Testis (tissue), 3 donors: ENCODE results near the gene DCDC2C. TPM values are rescaled to one million over a fixed set of nuclear protein-coding genes. Genes with fewer than 3 reads are reported as not detected.

ENCODE experiments used
- DNase-seq: peaks from one replicate; pipeline ENCODE4 v3.0.0-alpha.2; 2019
- H3K27ac ChIP-seq, 2 donors: fragments of 200-600 bp; sonication (generic); one replicate each; pipeline ENCODE4 v1.5.1; 2019
- H3K27me3 ChIP-seq: fragments of 200-600 bp; sonication (generic); one replicate; pipeline ENCODE4 v1.5.1; 2019
- H3K36me3 ChIP-seq: fragments of 200-600 bp; sonication (generic); one replicate; pipeline ENCODE4 v1.5.1; 2017; ENCODE audit warnings: low read depth; ENCODE audit errors: missing control alignments
- H3K4me1 ChIP-seq: fragments of 200-600 bp; sonication (generic); one replicate; pipeline ENCODE4 v1.5.1; 2019
- H3K4me3 ChIP-seq, 2 donors: fragments of 200-600 bp; sonication (generic); one replicate each; pipeline ENCODE4 v1.5.1; 2017 to 2019
- H3K9me3 ChIP-seq: fragments of 200-600 bp; sonication (generic); one replicate; pipeline ENCODE4 v1.5.1; 2017
- CTCF ChIP-seq, 3 experiments: fragments of 450-650 bp in 2 of 3; fragments of 200-600 bp in 1 of 3; sonication (generic) in 1 of 3; IDR thresholded peaks; one replicate each; pipeline ENCODE4 v1.5.1; 2016 to 2019; ENCODE audit warnings: antibody characterized with exemption in 3 of 3, mild to moderate bottlenecking in 2 of 3, moderate library complexity in 1 of 3
- POLR2A ChIP-seq: fragments of 450-650 bp; IDR thresholded peaks from one replicate; pipeline ENCODE4 v1.6.1; 2017; ENCODE audit warnings: antibody characterized with exemption, mild to moderate bottlenecking, moderate library complexity
- WGBS, 2 donors: methylation state at CpG; one replicate each; pipeline ENCODE4 v1.1.5; 2018; 5-methylcytosine and 5-hydroxymethylcytosine counted together
- intact Hi-C: fragments of 100-400 bp; cut with DNase I; formaldehyde crosslinking; loops from one replicate; pipeline ENCODE4 v1.15.1; 2023; ENCODE audit warnings: low total_unique reads
- polyA plus RNA-seq: library from polyadenylated mRNA; stranded (reverse); fragments of 350-450 nt; fragmentation: Illumina TruSeq; extraction: RNeasy Lipid Tissue Mini Kit (QIAGEN cat#74804); gene quantifications from one replicate; pipeline ENCODE4 v1.2.3, GENCODE V29; 2014; ENCODE audit warnings: low read depth, low replicate concordance; ENCODE audit not compliant: insufficient read depth
- total RNA-seq, 2 donors: library from RNA; depleted of rRNA; stranded (reverse); fragments of >200 nt; gene quantifications; one replicate each; pipeline ENCODE4 v1.2.3, GENCODE V29; 2016

Gene DCDC2C
- total and polyA plus RNA-seq, 3 donors from 2014 or later = 9.9 to 12.1 (median 10.6) TPM

GRCh38 chr2:3864943-3865865, 161.8 kb downstream of the DCDC2C start:
- DNase-seq = no peak
- 68 to 71% methylated on average over 10 to 16 of the region's 16 CpGs for WGBS, 2 donors
- intact Hi-C loops = no loop called here

DNA sequence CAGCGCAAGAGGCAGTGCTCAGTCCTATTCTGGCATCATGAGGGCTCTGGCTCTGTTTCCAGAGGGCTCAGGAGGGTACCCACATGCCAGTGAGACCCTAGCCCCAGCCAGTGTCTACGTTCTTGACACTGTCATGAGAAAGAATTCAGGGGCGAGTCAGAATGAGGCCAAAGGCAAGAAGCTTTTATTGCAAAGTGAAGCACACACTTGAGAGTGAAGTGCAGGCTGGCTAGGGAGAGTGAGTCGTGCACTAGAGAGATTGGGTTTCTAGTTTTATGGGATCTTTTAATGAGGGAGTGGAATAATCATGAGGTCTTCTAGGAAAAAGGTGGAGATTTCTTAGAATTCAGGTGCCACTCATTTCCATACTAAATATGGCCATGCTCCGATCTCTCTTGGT, 164.1 kb downstream of the DCDC2C start:
- H3K9me3 ChIP-seq = no peaks in the 10 kb centered on the region
- H3K4me3 ChIP-seq = no peak overlapping the region
- no peaks in the 10 kb centered on the region for H3K27me3 ChIP-seq
- no peaks in the 10 kb centered on the region for H3K4me1 ChIP-seq
- TF ChIP-seq POLR2A (no peak), CTCF (IDR thresholded peaks at IDR 0.05) (no peak)
- 83 to 89% methylated on average over 5 of the region's 5 CpGs for WGBS, 2 donors
- intact Hi-C loops = no loop called here
- no peaks in the 10 kb centered on the region for H3K36me3 ChIP-seq
- DNase-seq = no peak
- no peak overlapping the region for H3K27ac ChIP-seq

More at GRCh38 chr2:3864943-3865865, 161.8 kb downstream of the DCDC2C start:
- TF ChIP-seq POLR2A (no peak), CTCF (IDR thresholded peaks at IDR 0.05) (no peak)
- no peaks in the 10 kb centered on the region for H3K4me1 ChIP-seq
- no peaks in the 10 kb centered on the region for H3K9me3 ChIP-seq
- H3K36me3 ChIP-seq = no peaks in the 10 kb centered on the region
- no peak overlapping the region for H3K27ac ChIP-seq
- no peaks in the 10 kb centered on the region for H3K27me3 ChIP-seq
- no peak overlapping the region for H3K4me3 ChIP-seq

DNA sequence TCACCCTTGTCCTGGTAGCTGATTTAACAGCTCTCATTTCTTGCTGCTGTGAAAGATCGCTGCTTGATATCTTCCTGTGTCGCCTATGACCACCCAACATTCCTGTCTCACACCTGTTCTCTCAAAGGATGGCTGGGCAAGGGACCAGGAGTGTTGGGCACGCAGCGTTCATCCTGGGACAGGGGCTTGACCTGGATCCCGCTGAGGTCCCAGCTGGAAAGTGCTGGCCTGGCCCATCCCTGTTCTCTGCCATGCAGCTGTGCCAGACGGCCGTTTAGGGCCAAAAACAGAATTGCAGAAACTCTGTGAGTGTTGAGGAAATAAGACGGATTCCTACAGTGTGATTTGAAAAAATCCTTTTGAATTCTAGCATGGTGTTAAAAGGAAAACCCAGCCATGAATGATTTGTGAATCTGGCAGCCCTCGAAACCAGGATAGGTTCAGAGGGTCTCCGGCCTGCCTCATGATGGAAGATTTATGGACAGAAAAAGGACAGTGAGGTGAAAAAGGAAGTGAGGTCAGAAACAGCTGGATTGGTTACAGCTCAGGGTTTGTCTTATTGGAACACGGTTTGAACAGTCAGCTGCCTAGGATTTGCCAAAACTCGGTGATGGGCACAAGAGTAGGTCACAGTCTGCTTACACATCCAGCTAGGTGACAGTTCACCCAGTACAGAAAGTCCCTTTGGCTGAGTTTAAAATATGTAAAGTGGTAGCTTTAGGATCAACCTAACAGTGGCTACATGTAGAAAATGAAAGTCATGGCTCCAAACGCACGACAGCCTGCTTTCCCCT, 164.8 kb downstream of the DCDC2C start:
- Histone ChIP-seq H3K4me3 (no peak overlapping the region), H3K4me1 (no peaks in the 10 kb centered on the region), H3K9me3 (no peaks in the 10 kb centered on the region), H3K27ac (no peak overlapping the region), H3K36me3 (no peaks in the 10 kb centered on the region), H3K27me3 (no peaks in the 10 kb centered on the region)
- 54 to 73% methylated on average over 11 to 14 of the region's 14 CpGs for WGBS, 2 donors
- intact Hi-C loops = no loop called here
- no peak for DNase-seq
- no peak for TF ChIP-seq POLR2A
- TF ChIP-seq CTCF (IDR thresholded peaks at IDR 0.05) = no peak

DNA sequence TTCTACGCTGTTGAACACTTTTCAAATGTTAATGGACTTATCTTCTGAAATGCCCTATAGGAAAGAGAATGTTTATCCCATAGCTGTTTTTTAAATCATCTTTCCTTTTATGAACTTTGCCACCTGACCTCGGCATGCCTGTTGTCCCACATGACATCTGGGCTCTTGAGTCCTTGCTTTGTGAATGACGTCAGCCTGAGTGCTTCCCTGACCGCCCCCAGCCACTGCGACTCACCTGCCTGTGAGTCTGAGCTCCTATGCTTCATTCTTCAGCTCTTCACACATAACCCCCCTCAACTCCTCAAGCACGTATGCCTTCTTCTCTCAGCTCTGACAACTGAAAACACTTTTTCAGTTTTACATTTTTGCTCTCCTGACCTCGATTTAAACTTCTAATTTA, 166.8 kb downstream of the DCDC2C start:
- Histone ChIP-seq H3K4me1 (no peaks in the 10 kb centered on the region), H3K36me3 (no peaks in the 10 kb centered on the region), H3K4me3 (no peak overlapping the region), H3K27ac (no peak overlapping the region), H3K27me3 (no peaks in the 10 kb centered on the region), H3K9me3 (no peaks in the 10 kb centered on the region)
- 85 to 87% methylated on average over 7 of the region's 7 CpGs for WGBS, 2 donors
- intact Hi-C loops = no loop called here
- DNase-seq = no peak
- TF ChIP-seq CTCF (IDR thresholded peaks at IDR 0.05) (no peak), POLR2A (no peak)
